GM10248 (cell line): ENCODE measurements around the gene LARP1.
"Not testable (repeated sequence)": the region's sequence is repeated elsewhere in the genome, so short reads cannot be mapped to it uniquely, and the experiment has no call there.

Experiments
- CTCF ChIA-PET: fragments of 300-600 bp; sonication (Branson Sonifier 250); formaldehyde crosslinking; extraction: SDS; loops from one replicate; lab custom pipeline; 2021; ENCODE audit warnings: antibody characterized with exemption; lab: Yijun Ruan, JAX
- POLR2A ChIA-PET: fragments of 350-650 bp; sonication (Branson Sonifier 250); formaldehyde crosslinking; extraction: SDS; loops from one replicate; lab custom pipeline; 2020; ENCODE audit warnings: antibody characterized with exemption; lab: Yijun Ruan, JAX
- DNase-seq: peaks from one replicate; pipeline ENCODE4 v3.0.0; 2012; ENCODE audit errors: extremely low spot score
- CTCF ChIP-seq: IDR thresholded peaks from 2 replicates; pipeline ENCODE4 v1.5.1; 2012; ENCODE audit warnings: mild to moderate bottlenecking, low read depth; ENCODE audit errors: extremely low read depth, missing control alignments, control extremely low read depth

LARP1 gene

GRCh38 chr5:154734370-154735248 is 20.6 kb upstream of the LARP1 start:
- POLR2A ChIA-PET = no interaction called here
- DNase-seq = no peak
- no peak for TF ChIP-seq CTCF
- CTCF ChIA-PET = interaction anchor here (0.8 kb wide), 1 partner anchor 15 kb away, joined by 3 read pairs; no protein-coding TSS in a partner anchor

- POLR2A ChIA-PET, DNase-seq: not testable (repeated sequence)
- CTCF ChIA-PET = interaction anchor here (0.8 kb wide), 1 partner anchor 14 kb away, joined by 3 read pairs; no protein-coding TSS in a partner anchor
These were observed 19.8 kb upstream of the LARP1 start for GRCh38 chr5:154735362-154735761.

- DNase-seq, POLR2A ChIA-PET: not testable (repeated sequence)
- CTCF ChIA-PET = interaction anchor here (1.7 kb wide), 1 partner anchor 86 kb away, joined by 4 read pairs; no protein-coding TSS in a partner anchor
These were observed 18.8 kb upstream of the LARP1 start for GRCh38 chr5:154736372-154736771.

- DNase-seq = no peak
- ChIA-PET CTCF (interaction anchor here (1.1 to 1.7 kb wide), 6 partner anchors 9 to 228 kb away, joined by 3 to 4 read pairs (median 3); no protein-coding TSS in a partner anchor), POLR2A (no interaction called here)
- TF ChIP-seq CTCF = no peak
These were observed 17.4 kb upstream of the LARP1 start for GRCh38 chr5:154737667-154738320.

- no peak for DNase-seq
- ChIA-PET POLR2A (no interaction called here), CTCF (interaction anchor here (1.6 kb wide), 1 partner anchor 9 kb away, joined by 3 read pairs; no protein-coding TSS in a partner anchor)
- TF ChIP-seq CTCF = no peak
These were observed 14.7 kb upstream of the LARP1 start for GRCh38 chr5:154740483-154740882.

GRCh38 chr5:154740957-154741356 is 14.2 kb upstream of the LARP1 start:
- ChIA-PET CTCF (interaction anchor here (1.6 kb wide), 1 partner anchor 9 kb away, joined by 3 read pairs; no protein-coding TSS in a partner anchor), POLR2A (no interaction called here)
- no peak for TF ChIP-seq CTCF
- DNase-seq = no peak

GRCh38 chr5:154741415-154741814 is 13.8 kb upstream of the LARP1 start:
- ChIA-PET CTCF (no interaction called here), POLR2A (no interaction called here)
- DNase-seq = no peak
- no peak for TF ChIP-seq CTCF
